H1 (cell line): Measurements from ENCODE around the gene PIEZO1. TPM values are rescaled to one million over a fixed set of nuclear protein-coding genes. Genes with fewer than 3 reads are reported as not detected.

Experiments
- CTCF ChIA-PET: fragments of 300-600 bp; sonication (Branson Sonifier 250); formaldehyde crosslinking; loops from one replicate; lab custom pipeline; 2021; ENCODE audit not compliant: partially characterized antibody; lab: Charles Lee
- POLR2A ChIA-PET: fragments of 300-600 bp; sonication (Branson Sonifier 250); formaldehyde crosslinking; loops from one replicate; lab custom pipeline; 2021; ENCODE audit warnings: inconsistent platforms; ENCODE audit not compliant: partially characterized antibody; lab: Charles Lee
- DNase-seq, 2 experiments: peaks; one replicate each; pipeline versions ENCODE4 v3.0.0 to v3.0.0-alpha.2; 2010 to 2022; ENCODE audit warnings: low spot score in 2 of 2, low read depth in 1 of 2, mixed read lengths in 1 of 2
- FAIRE-seq: peaks from 2 replicates; lab custom pipeline; 2011; peaks lifted over from hg19 to GRCh38; lab: Jason Lieb, UNC
- H2AFZ ChIP-seq: 2 replicates; pipeline ENCODE4 v1.8.1; 2012; ENCODE audit warnings: low read length, inconsistent platforms
- H2AK5ac ChIP-seq: 2 replicates; pipeline ENCODE4 v1.6.1; 2013; ENCODE audit warnings: low read depth, low read length
- H2BK120ac ChIP-seq: replicated peaks from 2 replicates; pipeline ENCODE3; 2013; ENCODE audit warnings: low read depth, low read length, inconsistent platforms
- H2BK12ac ChIP-seq: 2 replicates; pipeline ENCODE4 v1.6.1; 2013; ENCODE audit warnings: low read depth, low read length
- H2BK15ac ChIP-seq: 2 replicates; pipeline ENCODE4 v1.6.1; 2013; ENCODE audit warnings: low read length
- H2BK20ac ChIP-seq: 2 replicates; pipeline ENCODE4 v1.6.1; 2013; ENCODE audit warnings: low read length
- H2BK5ac ChIP-seq: 2 replicates; pipeline ENCODE4 v1.6.1; 2013; ENCODE audit warnings: low read depth, low read length
- H3K14ac ChIP-seq: 2 replicates; pipeline ENCODE4 v1.6.1; 2013; ENCODE audit warnings: inconsistent platforms; ENCODE audit not compliant: insufficient read length
- H3K18ac ChIP-seq: 2 replicates; pipeline ENCODE4 v1.6.1; 2013; ENCODE audit warnings: low read length; ENCODE audit errors: extremely low read depth
- H3K23ac ChIP-seq: 2 replicates; pipeline ENCODE4 v1.6.1; 2013; ENCODE audit warnings: inconsistent platforms; ENCODE audit not compliant: insufficient read length
- H3K23me2 ChIP-seq: 2 replicates; pipeline ENCODE4 v1.6.1; 2013; ENCODE audit warnings: low read depth, low read length
- H3K27ac ChIP-seq: 2 replicates; pipeline ENCODE4 v1.6.1; 2011; ENCODE audit warnings: low read depth, low read length, inconsistent platforms
- H3K27me3 ChIP-seq, 4 experiments: replicated peaks in 1 of 4; 1 replicate in 1 of 4; 2 replicates in 3 of 4; pipeline versions ENCODE4 v1.6.1 to v1.8.1; 2011 to 2013; ENCODE audit warnings: low read length in 3 of 4, mild to moderate bottlenecking in 3 of 4, inconsistent platforms in 2 of 4, mixed read lengths in 2 of 4, moderate library complexity in 1 of 4; ENCODE audit not compliant: control insufficient read depth in 3 of 4, insufficient read depth in 3 of 4; ENCODE audit errors: extremely low read depth in 1 of 4
- H3K36me3 ChIP-seq, 4 experiments: 2 replicates each; pipeline versions ENCODE4 v1.6.1 to v1.8.1; 2011 to 2013; ENCODE audit warnings: mild to moderate bottlenecking in 4 of 4, low read length in 3 of 4, moderate library complexity in 2 of 4, control low read depth in 1 of 4, inconsistent platforms in 1 of 4; ENCODE audit not compliant: insufficient read depth in 4 of 4, control insufficient read depth in 2 of 4
- H3K4ac ChIP-seq: replicated peaks from 2 replicates; pipeline ENCODE3; 2013; ENCODE audit warnings: low read length, low read depth, mixed read lengths, inconsistent platforms; ENCODE audit not compliant: insufficient read length
- H3K4me1 ChIP-seq, 4 experiments: replicated peaks in 1 of 4; 1 replicate in 1 of 4; 2 replicates in 3 of 4; pipeline versions ENCODE4 v1.6.1 to v1.8.1; 2011 to 2013; ENCODE audit warnings: low read length in 3 of 4, inconsistent platforms in 2 of 4, mixed read lengths in 1 of 4; ENCODE audit not compliant: insufficient read depth in 4 of 4, control insufficient read depth in 3 of 4
- H3K4me2 ChIP-seq, 2 experiments: 2 replicates each; pipeline versions ENCODE4 v1.6.1 to v1.8.1; 2011 to 2013; ENCODE audit warnings: low read depth in 2 of 2, low read length in 2 of 2, control low read depth in 1 of 2, inconsistent platforms in 1 of 2, mild to moderate bottlenecking in 1 of 2; ENCODE audit not compliant: insufficient read depth in 1 of 2
- H3K4me3 ChIP-seq, 4 experiments: fragments of 200-600, 300-600 bp in 1 of 4; sonication (generic), shearing (Covaris generic), sonication (Bioruptor Twin) in 1 of 4; 2 replicates each; pipeline versions ENCODE4 v1.5.1 to v1.8.1; 2011 to 2016; ENCODE audit warnings: low read length in 4 of 4, low read depth in 3 of 4, control low read depth in 2 of 4, inconsistent platforms in 2 of 4, mild to moderate bottlenecking in 2 of 4, mixed read lengths in 1 of 4, moderate library complexity in 1 of 4; ENCODE audit not compliant: insufficient read depth in 2 of 4; ENCODE audit errors: extremely low read depth in 1 of 4
- H3K56ac ChIP-seq: replicated peaks from 2 replicates; pipeline ENCODE3; 2013; ENCODE audit warnings: low read depth, mild to moderate bottlenecking, mixed read lengths, low read length, inconsistent platforms; ENCODE audit not compliant: insufficient read length
- H3K79me1 ChIP-seq: 2 replicates; pipeline ENCODE4 v1.6.1; 2013; ENCODE audit warnings: low read depth, low read length, control low read depth
- H3K79me2 ChIP-seq, 2 experiments: 2 replicates each; pipeline versions ENCODE4 v1.6.1 to v1.8.1; 2012 to 2013; ENCODE audit warnings: low read length in 2 of 2, mild to moderate bottlenecking in 2 of 2, inconsistent platforms in 1 of 2; ENCODE audit not compliant: insufficient read depth in 2 of 2, control insufficient read depth in 1 of 2
- H3K9ac ChIP-seq, 4 experiments: replicated peaks in 1 of 4; 1 replicate in 1 of 4; 2 replicates in 3 of 4; pipeline versions ENCODE4 v1.6.1 to v1.8.1; 2011 to 2013; ENCODE audit warnings: low read depth in 3 of 4, low read length in 3 of 4, control low read depth in 2 of 4, mild to moderate bottlenecking in 2 of 4, moderate library complexity in 2 of 4, inconsistent platforms in 1 of 4; ENCODE audit errors: extremely low read depth in 1 of 4
- H3K9me3 ChIP-seq, 2 experiments: 2 replicates each; pipeline versions ENCODE4 v1.6.1 to v1.8.1; 2012 to 2013; ENCODE audit warnings: mild to moderate bottlenecking in 2 of 2, moderate library complexity in 2 of 2, control low read depth in 1 of 2, inconsistent platforms in 1 of 2, low read depth in 1 of 2, low read length in 1 of 2, mixed read lengths in 1 of 2; ENCODE audit not compliant: insufficient read depth in 2 of 2
- H4K20me1 ChIP-seq, 2 experiments: replicated peaks in 1 of 2; 2 replicates each; pipeline versions ENCODE3 to v1.8.1; 2011 to 2013; ENCODE audit warnings: inconsistent platforms in 2 of 2, low read length in 2 of 2, mild to moderate bottlenecking in 1 of 2; ENCODE audit not compliant: insufficient read depth in 2 of 2, control insufficient read depth in 1 of 2
- H4K5ac ChIP-seq: 2 replicates; pipeline ENCODE4 v1.6.1; 2013; ENCODE audit warnings: low read length, low read depth, mixed read lengths, inconsistent platforms; ENCODE audit not compliant: insufficient read length
- H4K8ac ChIP-seq: 2 replicates; pipeline ENCODE4 v1.8.0; 2013; ENCODE audit warnings: mild to moderate bottlenecking, moderate library complexity, low read length, inconsistent platforms; ENCODE audit not compliant: insufficient read depth; ENCODE audit errors: extremely low read depth
- H4K91ac ChIP-seq: replicated peaks from 2 replicates; pipeline ENCODE3; 2013; ENCODE audit warnings: low read length, mixed read lengths, inconsistent platforms; ENCODE audit not compliant: insufficient read length
- CHD2 ChIP-seq: IDR thresholded peaks from 2 replicates; pipeline ENCODE4 v1.6.1; 2012; ENCODE audit warnings: low read length, improper control_type of control experiment
- GTF2F1 ChIP-seq: IDR thresholded peaks from 2 replicates; pipeline ENCODE4 v1.6.1; 2012; ENCODE audit warnings: low read depth, low read length, improper control_type of control experiment, borderline replicate concordance
- JUN ChIP-seq: IDR thresholded peaks from 2 replicates; pipeline ENCODE4 v1.6.1; 2011; ENCODE audit warnings: low read depth, mild to moderate bottlenecking, improper control_type of control experiment, low read length
- KDM4A ChIP-seq: IDR thresholded peaks from one replicate; pipeline ENCODE4 v1.7.1; 2012; ENCODE audit warnings: low read depth, mild to moderate bottlenecking, moderate library complexity, low read length, inconsistent platforms; ENCODE audit not compliant: severe bottlenecking
- MAX ChIP-seq: IDR thresholded peaks from 2 replicates; pipeline ENCODE4 v1.6.1; 2012; ENCODE audit warnings: inconsistent platforms
- RNF2 ChIP-seq: fragments of 200-900, 300-1000 bp; sonication (generic); IDR thresholded peaks from 2 replicates; pipeline ENCODE4 v1.7.1; 2016; ENCODE audit warnings: borderline replicate concordance, low read depth, mild to moderate bottlenecking, antibody characterized with exemption, low read length; ENCODE audit not compliant: poor library complexity, severe bottlenecking; ENCODE audit errors: missing control alignments
- TCF12 ChIP-seq: IDR thresholded peaks from 2 replicates; pipeline ENCODE4 v1.6.1; 2011; ENCODE audit warnings: low read depth, mild to moderate bottlenecking, low read length
- WGBS, 2 experiments: shearing (Covaris generic) in 1 of 2; methylation state at CpG; one replicate each; pipeline versions ENCODE4 v1.1.6 to v1.1.7; 2013 to 2015; ENCODE audit warnings: low lambda C conversion rate in 2 of 2, mixed read lengths in 2 of 2, inconsistent platforms in 1 of 2, low coverage in 1 of 2, missing lambda C conversion rate in 1 of 2; ENCODE audit not compliant: insufficient replicate concordance in 2 of 2, insufficient coverage in 1 of 2, insufficient read length in 1 of 2; ENCODE audit errors: extremely low coverage in 1 of 2, missing lambda C conversion rate in 1 of 2; 5-methylcytosine and 5-hydroxymethylcytosine counted together
- polyA plus RNA-seq, 7 experiments: library from polyadenylated mRNA; depleted of rRNA in 3 of 7; stranded (reverse) in 5 of 7; unstranded in 2 of 7; fragments of >200 nt in 5 of 7; fragments of 200-250 nt in 2 of 7; gene quantifications; 1 replicate in 5 of 7; 2 replicates in 1 of 7; 4 replicates in 1 of 7; pipeline versions ENCODE4 v1.2.1 to v1.2.3, GENCODE V29; 2011 to 2013; ENCODE audit warnings: missing spikeins in 2 of 7, mixed read lengths in 2 of 7
- total RNA-seq: library from RNA; stranded (reverse); fragmentation: NEBNext Ultra II Directional; extraction: Animal tissue kit (Norgen Biotek cat#: 25700); gene quantifications from 2 replicates; pipeline ENCODE4 v1.2.1, GENCODE V29; 2021

The PIEZO1 gene
- total and polyA plus RNA-seq, 2 of the 8 experiments (the other 6 are each of a cell fraction or from before 2014, with no cell fraction given) = 42.3 to 67.5 TPM

GRCh38 chr16:88693420-88694177 lies 91.4 kb downstream of the PIEZO1 start:
- no peak overlapping the region for H3K9ac ChIP-seq
- no peaks in the 10 kb centered on the region for H3K23me2 ChIP-seq
- no peak overlapping the region for H3K18ac ChIP-seq
- CTCF ChIA-PET = interaction anchor here (0.6 to 6.5 kb wide), 7 partner anchors 9 to 22 kb away, joined by 3 to 37 read pairs (median 5); no protein-coding TSS in a partner anchor
- no peak overlapping the region for H4K5ac ChIP-seq
- no peak overlapping the region for H3K4me3 ChIP-seq
- DNase-seq = no peak
- H2BK12ac ChIP-seq = no peak overlapping the region
- H3K27me3 ChIP-seq = no peaks in the 10 kb centered on the region
- H2BK15ac ChIP-seq = peak overlapping the region; percentile 61; the same call in 1 of the 2 replicates
- H2BK20ac ChIP-seq = no peak overlapping the region
- H3K79me1 ChIP-seq = no peaks in the 10 kb centered on the region
- H3K56ac ChIP-seq = no peak overlapping the region
- H2AK5ac ChIP-seq = no peak overlapping the region
- no peaks in the 10 kb centered on the region for H3K79me2 ChIP-seq
- H2BK120ac ChIP-seq = no peak overlapping the region
- peak overlapping the region; percentile 57; the same call in 1 of the 2 replicates for H4K8ac ChIP-seq
- no peaks in the 10 kb centered on the region for H3K9me3 ChIP-seq
- peaks cover 0 to 13% (median 4%) of the 10 kb centered on the region in 4 experiments; a peak in 3 of 8 replicates for H3K36me3 ChIP-seq
- whole genome bisulfite sequencing, 2 experiments = 90% methylated on average over 27 of the region's 39 CpGs; no CpG with 5 or more reads in 1 of the 2 experiments
- H4K91ac ChIP-seq = no peak overlapping the region
- no peak for FAIRE-seq
- H2AFZ ChIP-seq = no peak overlapping the region
- peaks cover 0 to 3% of the 10 kb centered on the region in 2 experiments for H4K20me1 ChIP-seq
- H3K4me1 ChIP-seq = no peaks in the 10 kb centered on the region; a peak in 1 of 7 replicates
- no peak overlapping the region for H2BK5ac ChIP-seq
- H3K14ac ChIP-seq = no peak overlapping the region
- H3K27ac ChIP-seq = no peak overlapping the region
- H3K4ac ChIP-seq = no peak overlapping the region
- H3K4me2 ChIP-seq = no peak overlapping the region
- POLR2A ChIA-PET = interaction anchor here (1.0 to 1.1 kb wide), 2 partner anchors 10 to 11 kb away, joined by 3 read pairs; no protein-coding TSS in a partner anchor
- H3K23ac ChIP-seq = no peak overlapping the region
- TF ChIP-seq MAX (no peak), RNF2 (no peak), GTF2F1 (no peak), JUN (no peak), CHD2 (no peak), KDM4A (no peak), TCF12 (no peak)
